Caco-2 (cell line): ENCODE results near the gene TOX3. TPM values are rescaled to one million over a fixed set of nuclear protein-coding genes. Genes with fewer than 3 reads are reported as not detected.

Experiments
- BruUV-seq: library from RNA; stranded (reverse); fragments of 400-500 nt; replicated peaks from 2 replicates; lab custom pipeline; 2021; lab: Mats Ljungman, UMichigan
- CTCF ChIA-PET: fragments of 300-600 bp; sonication (Branson Sonifier 250); formaldehyde crosslinking; loops from one replicate; lab custom pipeline; 2022; ENCODE audit warnings: antibody characterized with exemption; lab: Charles Lee
- POLR2A ChIA-PET: fragments of 300-600 bp; sonication (Branson Sonifier 250); formaldehyde crosslinking; loops from one replicate; lab custom pipeline; 2022; ENCODE audit warnings: antibody characterized with exemption; lab: Charles Lee
- DNase-seq, 2 experiments: peaks; one replicate each; pipeline versions ENCODE4 v3.0.0 to v3.0.0-alpha.2; 2020 to 2022
- H3K27me3 ChIP-seq: replicated peaks from 2 replicates; pipeline ENCODE4 v1.6.0; 2011; ENCODE audit warnings: low read length; ENCODE audit not compliant: control insufficient read depth, insufficient read depth
- H3K36me3 ChIP-seq: 2 replicates; pipeline ENCODE4 v1.5.1; 2011; ENCODE audit warnings: low read length; ENCODE audit not compliant: control insufficient read depth, insufficient read depth
- H3K4me1 ChIP-seq: fragments of 250-450 bp; sonication (Bioruptor Pico); 2 replicates; pipeline ENCODE4 v1.5.1; 2020; ENCODE audit warnings: mild to moderate bottlenecking
- H3K4me3 ChIP-seq: 2 replicates; pipeline ENCODE4 v1.5.1; 2011; ENCODE audit warnings: low read depth, mild to moderate bottlenecking, control low read depth, low read length
- H3K9me3 ChIP-seq: fragments of 250-450 bp; sonication (Bioruptor Pico); 2 replicates; pipeline ENCODE4 v1.5.1; 2020; ENCODE audit warnings: mild to moderate bottlenecking, moderate library complexity
- H3K27ac Mint-ChIP-seq: one replicate; pipeline ENCODE4 v1.8.0; 2022; ENCODE audit warnings: mixed read lengths; ENCODE audit not compliant: unreplicated experiment
- H3K27me3 Mint-ChIP-seq: one replicate; pipeline ENCODE4 v1.8.0; 2022; ENCODE audit warnings: mixed read lengths; ENCODE audit not compliant: insufficient read depth, unreplicated experiment
- H3K36me3 Mint-ChIP-seq: one replicate; pipeline ENCODE4 v1.8.0; 2022; ENCODE audit warnings: mild to moderate bottlenecking, mixed read lengths; ENCODE audit not compliant: insufficient read depth, unreplicated experiment
- H3K4me1 Mint-ChIP-seq: one replicate; pipeline ENCODE4 v1.8.0; 2022; ENCODE audit warnings: low read depth, mixed read lengths; ENCODE audit not compliant: unreplicated experiment
- H3K4me3 Mint-ChIP-seq: one replicate; pipeline ENCODE4 v1.8.0; 2022; ENCODE audit warnings: mild to moderate bottlenecking, moderate library complexity, mixed read lengths; ENCODE audit not compliant: unreplicated experiment
- H3K9me3 Mint-ChIP-seq: one replicate; pipeline ENCODE4 v1.8.0; 2022; ENCODE audit warnings: mixed read lengths; ENCODE audit not compliant: unreplicated experiment
- CTCF ChIP-seq, 2 experiments: fragments of 200-600 bp in 1 of 2; IDR thresholded peaks; 1 replicate in 1 of 2; 2 replicates in 1 of 2; pipeline versions ENCODE4 v1.5.1 to v1.8.0; 2011 to 2022; ENCODE audit warnings: antibody characterized with exemption in 1 of 2, control low read depth in 1 of 2, inconsistent platforms in 1 of 2, low read depth in 1 of 2, low read length in 1 of 2, mild to moderate bottlenecking in 1 of 2, moderate library complexity in 1 of 2; ENCODE audit not compliant: insufficient read depth in 1 of 2, severe bottlenecking in 1 of 2, unreplicated experiment in 1 of 2
- intact Hi-C: fragments of 100-400 bp; cut with micrococcal nuclease; formaldehyde crosslinking; loops from one replicate; pipeline ENCODE4 v1.10.0; 2022; ENCODE audit not compliant: unreplicated experiment
- total RNA-seq: library from RNA; stranded (reverse); gene quantifications from 2 replicates; pipeline ENCODE4 v1.2.3, GENCODE V29; 2022

The TOX3 gene
- total RNA-seq, 1 experiment from 2014 or later, result 3.6 TPM

GRCh38 chr16:52556083-52556482 is 9.1 kb upstream of the TOX3 start:
- Histone ChIP-seq H3K9me3 (no peaks in the 10 kb centered on the region), H3K36me3 (0 out of 2 replicates have a peak, but pooled peaks cover 1% of the 10 kb centered on the region), H3K27me3 (no peaks in the 10 kb centered on the region), H3K4me1 (peaks cover 28% of the 10 kb centered on the region), H3K4me3 (no peak overlapping the region)
- Mint-ChIP-seq H3K27ac (no peak overlapping the region), H3K4me1 (peaks cover 22% of the 10 kb centered on the region), H3K4me3 (no peak overlapping the region), H3K9me3 (no peaks in the 10 kb centered on the region), H3K36me3 (no peaks in the 10 kb centered on the region), H3K27me3 (no peaks in the 10 kb centered on the region)
- intact Hi-C loops, result no loop called here
- no TSS peak for BruUV-seq
- POLR2A ChIA-PET, result no interaction called here
- TF ChIP-seq CTCF (IDR thresholded peaks at IDR 0.05; ENCODE audit: insufficient read depth in 1 of 2, low read depth in 1 of 2, low read length in 1 of 2, severe bottlenecking in 1 of 2, unreplicated experiment in 1 of 2), result no peak
- no peak for DNase-seq
- CTCF ChIA-PET, result no interaction called here

- ChIA-PET CTCF (no interaction called here), POLR2A (no interaction called here)
- H3K27me3 ChIP-seq, result no peaks in the 10 kb centered on the region
- Mint-ChIP-seq H3K4me1 (peaks cover 21% of the 10 kb centered on the region), H3K27ac (no peak overlapping the region), H3K4me3 (no peak overlapping the region), H3K36me3 (no peaks in the 10 kb centered on the region), H3K27me3 (no peaks in the 10 kb centered on the region), H3K9me3 (no peaks in the 10 kb centered on the region)
- H3K36me3 ChIP-seq, result 0 out of 2 replicates have a peak, but pooled peaks cover 1% of the 10 kb centered on the region
- H3K4me1 ChIP-seq, result peaks cover 28% of the 10 kb centered on the region
- no peak for TF ChIP-seq CTCF (IDR thresholded peaks at IDR 0.05; ENCODE audit: insufficient read depth in 1 of 2, low read depth in 1 of 2, low read length in 1 of 2, severe bottlenecking in 1 of 2, unreplicated experiment in 1 of 2)
- DNase-seq, result no peak
- intact Hi-C loops, result no loop called here
- H3K4me3 ChIP-seq, result no peak overlapping the region
- H3K9me3 ChIP-seq, result no peaks in the 10 kb centered on the region
- BruUV-seq, result no TSS peak
Measured at GRCh38 chr16:52555572-52555971, 8.6 kb upstream of the TOX3 start.

- no peak for TF ChIP-seq CTCF (IDR thresholded peaks at IDR 0.05; ENCODE audit: insufficient read depth in 1 of 2, low read depth in 1 of 2, low read length in 1 of 2, severe bottlenecking in 1 of 2, unreplicated experiment in 1 of 2)
- Mint-ChIP-seq H3K4me1 (peaks cover 21% of the 10 kb centered on the region), H3K4me3 (no peak overlapping the region), H3K36me3 (no peaks in the 10 kb centered on the region), H3K9me3 (no peaks in the 10 kb centered on the region), H3K27me3 (no peaks in the 10 kb centered on the region), H3K27ac (no peak overlapping the region)
- ChIA-PET POLR2A (no interaction called here), CTCF (no interaction called here)
- no peak for DNase-seq
- Histone ChIP-seq H3K4me3 (no peak overlapping the region), H3K36me3 (no peaks in the 10 kb centered on the region), H3K27me3 (no peaks in the 10 kb centered on the region), H3K9me3 (no peaks in the 10 kb centered on the region), H3K4me1 (peaks cover 20% of the 10 kb centered on the region)
- no TSS peak for BruUV-seq
- intact Hi-C loops, result no loop called here
Measured at GRCh38 chr16:52554334-52554733, 7.4 kb upstream of the TOX3 start.
